ENCODE measurements around the gene F2. TPM values are rescaled to one million over a fixed set of nuclear protein-coding genes. Genes with fewer than 3 reads are reported as not detected.

The F2 gene
- total and polyA plus RNA-seq, 2 of the 13 experiments (the other 11 are each of a cell fraction or from before 2014, with no cell fraction given): 330 to 801 TPM

- TF ChIP-seq HBP1 (CRISPR knock-in tag; IDR thresholded peaks at IDR 0.05; ENCODE audit: low read depth) (peak; percentile 18; the same call in 1 of the 2 replicates), ZNF17 (CRISPR knock-in tag; IDR thresholded peaks at IDR 0.05) (no peak), ESRRA (CRISPR knock-in tag; IDR thresholded peaks at IDR 0.05; ENCODE audit: low read depth) (no peak), ZFP62 (CRISPR knock-in tag; IDR thresholded peaks at IDR 0.05) (no peak), GATAD2A (CRISPR knock-in tag; IDR thresholded peaks at IDR 0.05) (peak; percentile 79), NPAS2 (CRISPR knock-in tag; IDR thresholded peaks at IDR 0.05; ENCODE audit: borderline replicate concordance) (peak; percentile 88; the same call in 1 of the 2 replicates), POLR2AphosphoS2 (IDR thresholded peaks at IDR 0.05; ENCODE audit: low read depth, low read length) (no peak), ARID5B (CRISPR knock-in tag; IDR thresholded peaks at IDR 0.05) (peak; percentile 80), ZBTB34 (CRISPR knock-in tag; IDR thresholded peaks at IDR 0.05) (no peak), RBM22 (optimal IDR thresholded peaks at IDR 0.05; ENCODE audit: low read length) (no peak), ZNF329 (CRISPR knock-in tag; IDR thresholded peaks at IDR 0.05; ENCODE audit: low read depth) (no peak), ZNF460 (CRISPR knock-in tag; IDR thresholded peaks at IDR 0.05; ENCODE audit: borderline replicate concordance) (no peak), ZNF782 (CRISPR knock-in tag; IDR thresholded peaks at IDR 0.05; ENCODE audit: borderline replicate concordance) (no peak), ZNF660 (CRISPR knock-in tag; IDR thresholded peaks at IDR 0.05; ENCODE audit: borderline replicate concordance, low read depth) (no peak), ZNF629 (CRISPR knock-in tag; conservative IDR thresholded peaks at IDR 0.05) (peak; percentile 38; the same call in 1 of the 2 replicates), FIP1L1 (IDR thresholded peaks at IDR 0.05; ENCODE audit: borderline replicate concordance, insufficient read depth, low read depth, low read length) (no peak), MBD4 (IDR thresholded peaks at IDR 0.05; ENCODE audit: borderline replicate concordance, low read length) (no peak; the same call in 1 of the 2 replicates), ZBED4 (CRISPR knock-in tag; IDR thresholded peaks at IDR 0.05; ENCODE audit: borderline replicate concordance) (no peak)
These were observed 23.4 kb upstream of the F2 start (continued) for GRCh38 chr11:46695345-46696211.
